ENCODE results near the gene CEP20.

Gene CEP20

DNA sequence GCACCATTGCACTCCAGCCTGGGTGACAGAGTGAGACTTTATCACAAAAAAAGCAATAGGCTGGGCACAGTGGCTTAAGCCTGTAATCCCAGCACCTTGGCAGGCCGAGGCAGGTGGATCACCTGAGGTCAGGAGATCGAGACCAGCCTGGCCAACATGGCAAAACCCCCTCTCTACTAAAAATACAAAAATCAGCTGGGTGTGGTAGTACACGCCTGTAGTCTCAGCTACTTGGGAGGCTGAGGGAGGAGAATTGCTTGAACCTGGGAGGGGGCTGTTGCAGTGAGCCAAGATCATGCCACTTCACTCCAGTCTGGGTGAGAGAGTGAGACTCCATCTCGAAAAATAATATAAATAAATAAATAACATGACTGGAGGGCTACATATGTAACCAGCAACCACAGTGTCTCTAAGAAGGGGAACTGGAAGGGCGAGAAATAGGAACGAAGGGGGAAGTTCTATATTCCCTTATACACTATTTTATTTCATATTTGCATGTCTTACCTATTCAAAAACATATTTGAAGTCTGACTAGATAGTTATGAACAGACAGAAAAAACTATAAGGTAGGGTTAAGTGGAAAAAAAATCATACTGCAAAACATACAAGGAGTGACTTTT lies 57.5 kb downstream of the CEP20 start:
- DNase-seq (ENCODE audit: low read depth), result no peak
- no peak overlapping the region for H3K4me3 ChIP-seq (ENCODE audit: low read length)
- TF ChIP-seq, protein P1, sequence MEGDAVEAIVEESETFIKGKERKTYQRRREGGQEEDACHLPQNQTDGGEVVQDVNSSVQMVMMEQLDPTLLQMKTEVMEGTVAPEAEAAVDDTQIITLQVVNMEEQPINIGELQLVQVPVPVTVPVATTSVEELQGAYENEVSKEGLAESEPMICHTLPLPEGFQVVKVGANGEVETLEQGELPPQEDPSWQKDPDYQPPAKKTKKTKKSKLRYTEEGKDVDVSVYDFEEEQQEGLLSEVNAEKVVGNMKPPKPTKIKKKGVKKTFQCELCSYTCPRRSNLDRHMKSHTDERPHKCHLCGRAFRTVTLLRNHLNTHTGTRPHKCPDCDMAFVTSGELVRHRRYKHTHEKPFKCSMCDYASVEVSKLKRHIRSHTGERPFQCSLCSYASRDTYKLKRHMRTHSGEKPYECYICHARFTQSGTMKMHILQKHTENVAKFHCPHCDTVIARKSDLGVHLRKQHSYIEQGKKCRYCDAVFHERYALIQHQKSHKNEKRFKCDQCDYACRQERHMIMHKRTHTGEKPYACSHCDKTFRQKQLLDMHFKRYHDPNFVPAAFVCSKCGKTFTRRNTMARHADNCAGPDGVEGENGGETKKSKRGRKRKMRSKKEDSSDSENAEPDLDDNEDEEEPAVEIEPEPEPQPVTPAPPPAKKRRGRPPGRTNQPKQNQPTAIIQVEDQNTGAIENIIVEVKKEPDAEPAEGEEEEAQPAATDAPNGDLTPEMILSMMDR (conservative IDR thresholded peaks at IDR 0.05; ENCODE audit: low read length), result no peak

DNA sequence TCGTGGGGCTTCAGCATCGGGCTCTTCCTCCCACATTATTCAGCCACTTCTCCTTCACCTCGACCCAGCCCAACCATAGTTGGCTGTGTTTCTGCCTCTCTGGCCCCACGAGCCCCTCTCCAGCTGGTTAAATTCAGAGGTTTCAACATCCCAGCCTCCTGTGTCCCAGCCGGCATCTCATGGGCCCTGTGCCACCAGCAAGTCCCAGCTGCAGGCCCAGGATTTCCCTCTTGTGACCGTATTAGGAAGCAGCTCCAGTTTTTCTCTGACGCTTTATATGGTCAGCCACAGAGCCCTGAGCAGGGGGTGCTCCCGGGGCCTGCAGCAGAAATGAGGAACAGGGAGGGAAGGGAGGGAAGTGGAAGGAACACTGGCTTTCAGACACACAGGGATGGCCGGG lies 58.9 kb downstream of the CEP20 start:
- no peak overlapping the region for H3K4me3 ChIP-seq (ENCODE audit: low read length)
- DNase-seq (ENCODE audit: low read depth), result peak; percentile 34
- TF ChIP-seq, protein P1 (conservative IDR thresholded peaks at IDR 0.05; ENCODE audit: low read length), result no peak

DNA sequence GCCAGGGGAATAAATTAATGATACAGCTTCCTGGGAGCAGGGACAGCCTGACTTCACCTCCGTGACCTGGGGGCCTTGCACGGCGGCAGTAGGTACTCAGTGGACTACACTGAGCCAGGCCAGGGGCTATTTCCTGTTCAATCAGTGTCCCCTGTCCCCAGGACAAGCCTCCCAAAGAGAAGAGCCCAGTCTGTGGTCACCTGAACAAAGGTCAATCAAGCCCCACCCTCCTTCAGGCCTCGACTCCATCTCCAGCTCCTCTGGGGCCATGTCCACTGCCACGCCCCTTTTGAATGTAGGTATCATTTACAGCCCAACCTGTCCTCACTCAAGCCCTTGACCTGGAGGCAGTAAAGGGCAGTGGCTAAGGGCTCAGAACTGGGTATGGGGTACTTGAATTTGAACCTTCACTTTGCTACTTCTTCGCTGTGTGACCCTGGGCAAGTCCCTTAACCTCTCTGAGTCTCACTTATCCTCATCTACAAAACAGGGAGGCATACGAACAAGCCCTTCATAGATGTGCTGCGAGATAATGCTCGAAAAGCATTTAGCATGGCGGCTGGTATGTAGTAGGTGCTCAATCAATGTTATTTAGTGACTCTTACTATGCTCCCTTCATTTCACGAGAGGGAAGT lies 60.6 kb downstream of the CEP20 start:
- no peak overlapping the region for H3K4me3 ChIP-seq (ENCODE audit: low read length)
- TF ChIP-seq, protein P1 (conservative IDR thresholded peaks at IDR 0.05; ENCODE audit: low read length), result no peak
- no peak for DNase-seq (ENCODE audit: low read depth)

DNA sequence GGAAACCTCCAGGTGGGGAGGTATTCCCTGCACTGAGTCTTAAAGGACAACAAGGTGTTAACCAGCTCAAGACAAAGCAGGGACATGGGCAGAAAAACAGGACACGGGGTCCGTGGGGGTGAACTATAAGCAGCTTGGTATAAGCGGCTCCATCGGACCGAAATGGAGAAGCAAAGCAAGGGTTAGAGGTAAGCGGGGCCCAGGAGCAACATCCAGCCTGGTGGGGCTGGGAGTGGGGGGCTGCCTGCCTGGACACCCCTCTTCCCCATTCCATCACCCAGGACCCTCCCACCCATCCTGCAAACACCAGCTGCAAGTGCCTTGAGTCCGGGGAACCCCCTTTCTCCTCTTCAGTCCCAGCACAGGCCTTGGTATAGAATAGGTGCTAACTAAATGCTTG lies 61.1 kb downstream of the CEP20 start:
- no peak overlapping the region for H3K4me3 ChIP-seq (ENCODE audit: low read length)
- TF ChIP-seq, protein P1 (conservative IDR thresholded peaks at IDR 0.05; ENCODE audit: low read length), result no peak
- no peak for DNase-seq (ENCODE audit: low read depth)

DNA sequence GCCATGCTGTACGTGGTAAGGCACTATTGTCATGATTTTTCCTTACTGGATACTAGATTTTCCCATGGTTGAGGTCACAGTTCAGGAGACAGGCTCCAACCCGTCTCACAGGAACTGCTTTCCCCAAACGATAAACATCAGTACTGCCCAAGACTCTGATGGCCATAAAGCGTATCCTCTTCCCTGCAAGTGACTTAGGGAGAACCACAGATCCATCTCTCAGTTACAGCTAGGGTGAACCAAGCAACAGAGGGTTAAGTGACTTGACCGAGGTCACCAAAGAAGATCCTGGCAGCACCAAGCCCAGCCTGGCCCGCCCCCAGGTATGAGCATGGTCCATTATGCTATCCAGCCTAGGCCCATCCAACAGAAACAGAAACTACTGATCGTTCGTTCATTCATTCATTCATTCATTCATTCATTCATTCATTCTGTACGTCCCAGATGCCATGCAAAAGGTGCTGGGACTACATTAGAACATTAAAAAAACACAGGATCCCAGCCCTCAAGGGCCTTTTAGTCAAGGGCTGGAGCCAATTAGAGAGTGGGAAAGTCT lies 62.6 kb downstream of the CEP20 start:
- no peak overlapping the region for H3K4me3 ChIP-seq (ENCODE audit: low read length)
- TF ChIP-seq, protein P1 (conservative IDR thresholded peaks at IDR 0.05; ENCODE audit: low read length), result no peak
- no peak for DNase-seq (ENCODE audit: low read depth)

DNA sequence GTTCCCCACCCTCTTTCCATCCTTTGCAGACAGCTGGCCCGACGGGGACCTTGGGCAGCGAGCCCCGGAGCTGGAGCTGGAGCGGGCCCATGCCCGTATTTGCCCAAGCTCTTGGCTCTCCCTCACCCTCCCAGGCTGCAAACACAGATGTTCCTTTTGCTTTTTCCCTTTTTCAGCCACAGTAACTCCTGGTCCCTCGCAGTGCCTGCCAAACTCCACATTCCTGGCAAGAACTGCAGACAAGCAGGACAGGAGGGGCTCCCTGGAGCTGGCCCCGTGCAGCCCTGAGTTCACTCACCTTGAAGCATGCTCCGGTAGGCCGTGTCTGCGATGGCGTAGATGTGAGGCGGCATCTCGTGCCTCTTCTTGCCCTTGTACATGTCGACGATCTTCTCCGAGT lies 65.4 kb downstream of the CEP20 start:
- DNase-seq (ENCODE audit: low read depth), result no peak
- TF ChIP-seq, protein P1 (conservative IDR thresholded peaks at IDR 0.05; ENCODE audit: low read length), result no peak
- H3K4me3 ChIP-seq (ENCODE audit: low read length), result no peak overlapping the region

DNA sequence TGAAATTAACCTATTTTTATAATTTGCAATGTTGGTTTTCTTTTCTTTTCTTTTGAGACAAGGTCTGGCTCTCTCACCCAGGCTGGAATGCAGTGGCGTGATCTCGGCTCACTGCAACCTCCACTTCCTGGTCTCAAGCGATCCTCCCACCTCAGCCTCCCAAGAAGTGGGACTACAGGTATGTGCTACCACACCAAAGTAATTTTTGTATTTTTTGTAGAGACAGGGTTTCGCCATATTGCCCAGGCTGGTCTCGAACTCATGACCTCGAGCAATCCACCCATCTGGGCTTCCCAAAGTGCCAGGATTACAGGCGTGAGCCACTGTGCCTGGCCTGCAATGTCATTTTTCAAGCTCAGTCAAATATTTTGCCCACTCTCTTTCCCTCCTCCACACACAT lies 67.6 kb downstream of the CEP20 start:
- TF ChIP-seq, protein P1 (conservative IDR thresholded peaks at IDR 0.05; ENCODE audit: low read length), result no peak
- DNase-seq (ENCODE audit: low read depth), result no peak
- no peak overlapping the region for H3K4me3 ChIP-seq (ENCODE audit: low read length)
